Dermis microvascular lymphatic vessel endothelial cell (primary cell): ENCODE results near the gene ROBO2. TPM values are rescaled to one million over a fixed set of nuclear protein-coding genes. Genes with fewer than 3 reads are reported as not detected.

ENCODE experiments used
- DNase-seq, 2 donors: peaks; one replicate each; pipeline versions ENCODE4 v3.0.0 to v3.0.0-alpha.2; 2010; ENCODE audit warnings: low read depth in 2 of 2
- total RNA-seq: library from RNA; depleted of rRNA; stranded (reverse); fragments of >200 nt; gene quantifications from 2 replicates; pipeline ENCODE4 v1.2.1, GENCODE V29; 2014

ROBO2 gene
- under 0.01 TPM in 1 of 2 replicates, not detected in the other for total RNA-seq

GRCh38 chr3:77039606-77040171, at the start of gene ROBO2:
TSS of gene ROBO2 (plus strand) at chr3:77040099. CDS start at chr3:77040786, 687 bp downstream.
- DNase-seq: no peak

DNA sequence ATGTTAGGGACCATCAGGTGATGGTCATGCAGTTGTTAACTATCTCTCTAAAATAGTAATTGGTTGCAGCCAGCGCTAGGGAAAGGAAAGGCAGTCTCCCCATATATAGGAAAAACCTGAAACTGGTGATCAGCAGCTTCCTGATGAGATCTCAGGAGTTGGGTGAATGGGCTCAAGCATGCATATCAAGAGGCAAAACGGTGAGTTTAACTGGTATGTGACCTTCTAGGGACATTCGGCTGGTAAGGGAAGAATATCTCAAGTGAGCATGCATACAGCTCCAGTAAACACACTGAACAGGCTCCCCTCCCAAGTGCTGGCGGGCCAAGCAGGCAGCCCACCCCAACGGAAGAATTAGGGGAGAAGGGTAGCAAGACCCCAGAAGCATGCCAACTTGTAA, 49.3 kb upstream of the ROBO2 start:
- no peak for DNase-seq

DNA sequence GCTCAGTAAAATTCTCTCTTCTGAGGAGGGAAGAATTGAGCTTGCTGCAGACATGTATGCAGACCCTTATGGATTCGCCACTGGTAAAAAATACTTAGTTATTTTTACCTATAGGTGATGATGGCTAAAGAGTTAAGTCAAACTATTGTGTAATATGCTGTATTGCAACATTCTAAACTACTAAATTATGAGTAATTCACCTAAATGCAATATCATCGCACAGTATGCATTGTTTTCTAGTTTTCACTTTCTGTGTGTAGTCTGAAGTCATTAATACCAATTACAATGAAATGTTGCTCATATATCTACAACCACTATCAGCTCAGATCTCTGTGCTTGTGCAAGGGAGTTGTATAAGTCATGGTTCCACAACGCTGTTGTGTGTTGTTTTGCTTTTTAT, 48.7 kb upstream of the ROBO2 start:
- DNase-seq: no peak

DNA sequence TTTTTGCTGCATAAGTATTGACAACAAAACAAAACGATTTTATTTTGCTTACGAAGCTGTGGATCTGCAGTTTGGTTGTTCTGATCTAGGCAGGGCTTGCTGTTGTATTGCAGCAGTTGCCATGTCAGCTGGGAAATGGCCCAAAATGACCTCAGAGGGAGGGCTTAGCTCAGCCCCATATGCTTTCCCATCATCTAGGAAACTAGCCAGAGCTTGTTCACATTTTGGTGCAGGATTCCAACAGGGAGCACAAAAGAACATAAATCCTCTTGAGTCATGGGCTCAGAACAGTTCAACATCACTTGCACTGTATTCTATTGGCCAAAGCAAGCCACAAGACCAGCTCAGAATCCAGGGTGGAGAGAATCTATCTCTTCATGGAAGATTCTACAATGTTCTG, 42.2 kb upstream of the ROBO2 start:
- no peak for DNase-seq

DNA sequence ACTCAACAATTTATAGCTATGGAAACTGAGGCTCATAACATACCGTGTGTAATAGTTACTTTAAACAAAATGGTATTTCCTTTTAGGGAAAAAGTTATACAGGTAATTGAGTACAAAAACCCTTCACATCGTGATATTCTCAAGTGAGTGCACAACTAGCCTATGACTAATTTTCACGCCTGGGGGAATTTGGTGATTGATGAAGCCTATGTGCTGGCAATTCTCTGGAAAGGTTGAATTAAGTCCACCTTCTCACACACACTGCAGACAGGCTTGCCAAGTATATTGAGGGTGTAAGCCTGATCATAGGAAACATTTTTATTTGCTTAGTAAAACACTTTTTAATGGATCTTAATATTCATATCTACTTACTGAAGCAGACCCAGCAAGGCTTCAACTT, 41.3 kb upstream of the ROBO2 start:
- DNase-seq: no peak

- DNase-seq: no peak
Observed at GRCh38 chr3:77001062-77001701, 38.7 kb upstream of the ROBO2 start.

DNA sequence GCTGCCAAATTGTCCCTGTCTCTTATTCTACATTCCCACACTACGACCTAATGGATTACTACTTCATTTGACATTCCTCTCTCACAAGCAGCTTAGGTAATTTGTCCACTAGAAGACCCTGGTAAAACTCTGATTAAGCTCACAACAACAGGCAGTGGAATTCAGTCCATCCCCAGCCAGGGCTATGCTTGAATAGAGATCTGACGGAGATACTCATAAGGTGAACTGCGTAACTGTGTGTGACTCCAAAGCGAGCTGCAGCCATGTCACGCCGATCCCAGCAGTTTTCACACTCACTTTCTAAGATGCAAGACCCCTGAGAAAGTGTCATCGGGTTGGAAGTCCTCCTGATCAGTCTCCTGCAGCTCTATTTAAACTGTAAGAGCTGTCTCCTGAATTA, 25.7 kb upstream of the ROBO2 start:
- no peak for DNase-seq

GRCh38 chr3:77025471-77025870, 14.4 kb upstream of the ROBO2 start:
- DNase-seq: no peak

GRCh38 chr3:77026904-77027634, 12.8 kb upstream of the ROBO2 start:
- no peak for DNase-seq

DNA sequence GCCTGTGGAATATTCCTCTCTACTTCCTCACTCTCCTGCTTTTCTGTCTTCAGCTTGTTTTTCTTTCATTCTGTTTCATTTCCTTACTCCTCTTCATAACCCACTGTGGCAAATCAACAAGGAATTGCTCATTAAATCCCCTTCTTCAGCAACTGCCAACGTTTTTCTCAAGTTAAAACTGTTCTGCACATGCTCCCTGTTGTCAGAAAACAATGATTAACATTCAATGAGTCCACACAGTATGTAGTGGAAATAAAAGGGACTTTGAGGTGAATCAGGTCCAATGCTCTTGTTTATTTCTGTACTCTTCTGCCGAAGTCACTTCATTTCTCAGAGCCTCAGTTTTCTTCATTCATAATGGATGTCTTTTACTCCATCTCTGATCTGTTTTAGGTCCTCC, 11.9 kb upstream of the ROBO2 start:
- no peak for DNase-seq

GRCh38 chr3:77038468-77038929, 1.4 kb upstream of the ROBO2 start:
- DNase-seq: peak; percentile 10 to 73

DNA sequence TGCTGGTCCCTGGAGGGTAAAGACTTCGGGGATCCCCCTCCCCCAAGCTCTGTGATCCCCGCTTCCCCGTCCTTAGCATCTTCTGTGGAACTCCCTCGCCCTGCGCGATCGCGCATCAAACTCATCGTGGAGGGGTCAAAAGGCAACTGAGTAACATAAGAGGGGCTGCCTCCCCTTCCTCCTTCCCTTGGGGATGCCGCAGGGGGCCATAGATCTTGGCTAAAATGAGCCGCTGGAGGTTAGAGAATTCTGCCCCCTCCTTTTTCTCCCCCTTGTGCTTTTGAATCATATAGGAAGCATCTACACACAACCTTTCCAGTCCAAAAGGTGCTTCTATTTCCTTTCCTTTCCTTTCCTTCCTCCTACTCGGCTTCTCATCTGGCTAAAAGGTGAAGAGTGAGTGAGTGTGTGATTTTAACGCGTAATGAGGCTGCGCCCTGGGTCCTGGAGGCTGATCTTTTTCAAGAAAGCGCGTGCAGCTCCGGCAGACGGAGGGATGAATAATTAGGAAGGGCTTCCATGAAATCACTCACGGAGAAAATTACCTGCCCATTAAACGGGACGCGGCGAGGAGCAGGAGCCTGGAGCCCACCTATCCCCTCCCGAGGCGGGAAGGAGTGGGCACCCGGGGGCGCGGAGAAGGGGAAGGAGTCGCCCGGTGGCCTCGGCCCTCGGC, 831 bp upstream of the ROBO2 start:
- DNase-seq: no peak

DNA sequence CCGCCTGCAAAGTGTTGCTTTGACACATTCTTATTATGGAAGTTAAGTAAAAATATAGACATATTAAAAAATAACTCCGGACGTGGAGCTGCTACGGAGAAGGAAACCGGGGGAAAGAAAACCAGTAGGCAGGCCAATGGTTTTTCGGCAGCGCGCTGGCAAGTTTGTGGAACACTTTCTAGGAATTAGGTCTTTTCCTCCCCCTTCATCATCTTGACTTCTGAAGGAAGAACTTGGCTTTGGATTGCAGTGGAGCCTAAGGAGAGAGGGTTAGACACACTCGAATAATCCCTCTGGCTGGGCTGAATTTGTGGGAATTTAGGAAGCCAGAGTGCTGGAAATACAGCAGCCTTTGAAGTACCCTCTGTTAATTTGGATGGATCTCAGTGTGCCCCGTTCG, 317 bp downstream of the ROBO2 start:
- no peak for DNase-seq

- DNase-seq: no peak
Observed at GRCh38 chr3:77040926-77041722, 1.2 kb downstream of the ROBO2 start.

DNA sequence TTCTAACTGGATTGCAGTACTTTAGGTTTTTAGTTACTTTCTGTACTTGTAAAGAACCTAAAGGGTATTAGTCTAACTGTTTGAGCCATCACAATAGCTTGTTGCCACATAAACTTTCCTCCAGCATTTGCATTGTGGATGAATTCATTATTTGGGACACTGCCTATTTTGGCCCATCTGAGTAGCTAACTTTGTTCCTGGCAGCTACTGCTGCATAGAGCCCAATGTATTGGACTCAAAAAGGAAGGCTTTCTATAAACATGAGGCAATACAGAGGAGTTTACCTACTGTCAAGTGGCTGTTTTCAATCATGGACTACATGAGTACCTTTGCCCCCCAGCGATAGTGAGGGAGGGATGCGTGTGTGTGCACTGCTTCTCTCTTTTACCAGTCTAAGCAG, 1.9 kb downstream of the ROBO2 start:
- no peak for DNase-seq

DNA sequence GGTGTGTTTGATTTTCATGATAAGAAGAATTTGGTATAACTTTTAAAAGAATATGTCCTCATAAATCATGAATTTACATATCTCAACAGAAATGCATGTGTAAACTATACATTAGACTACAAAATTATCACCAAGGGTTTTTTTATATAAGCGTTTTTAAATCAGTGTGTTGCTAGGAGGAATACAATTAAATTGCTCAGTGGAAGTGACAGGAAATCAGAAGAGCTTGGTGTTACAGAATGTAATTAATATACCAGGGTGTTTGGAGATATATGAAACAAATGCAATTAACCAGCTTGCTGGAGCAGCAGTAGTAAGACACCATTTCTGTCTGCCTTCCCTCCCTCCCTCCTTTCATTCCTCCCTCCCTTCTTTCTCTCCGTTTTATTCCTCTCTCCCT, 2.4 kb downstream of the ROBO2 start:
- DNase-seq: no peak

GRCh38 chr3:77042882-77043281, 3.0 kb downstream of the ROBO2 start:
- DNase-seq: no peak

DNA sequence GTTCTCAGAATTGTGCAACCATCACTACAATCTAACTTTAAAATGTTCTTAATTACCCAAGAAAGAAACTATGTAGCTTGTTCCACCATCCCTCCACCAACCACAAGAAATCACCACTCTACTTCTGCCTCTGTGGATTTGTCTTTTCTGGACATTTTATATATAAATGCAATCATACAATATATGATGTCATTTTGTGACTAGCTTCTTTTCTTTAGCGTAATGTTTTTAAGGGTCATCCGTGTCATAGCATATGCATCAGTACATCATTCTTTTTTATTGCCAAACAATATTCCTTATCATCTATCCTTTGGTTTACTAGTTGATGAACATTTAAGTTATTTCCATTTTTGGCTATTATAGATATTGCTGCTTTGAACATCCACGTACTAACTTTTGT, 5.8 kb downstream of the ROBO2 start:
- DNase-seq: no peak

DNA sequence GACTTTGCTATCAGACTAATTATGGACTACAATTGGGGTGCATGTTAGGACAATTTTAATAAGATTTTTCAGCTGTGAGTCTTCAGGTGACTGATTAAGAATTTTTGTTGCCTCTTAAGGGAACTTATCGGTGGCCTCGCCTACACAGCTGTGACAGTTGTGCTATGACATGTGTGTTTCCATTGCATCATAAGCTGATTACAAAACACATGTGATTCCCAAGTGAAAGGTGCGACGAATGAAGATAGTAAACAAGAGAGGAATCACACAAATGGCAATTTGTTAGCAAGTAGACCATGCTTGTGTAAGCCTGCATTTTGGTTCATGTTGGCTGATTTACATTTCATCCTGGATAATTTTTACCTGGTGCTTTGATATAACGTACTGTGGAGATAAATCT, 8.3 kb downstream of the ROBO2 start:
- no peak for DNase-seq

DNA sequence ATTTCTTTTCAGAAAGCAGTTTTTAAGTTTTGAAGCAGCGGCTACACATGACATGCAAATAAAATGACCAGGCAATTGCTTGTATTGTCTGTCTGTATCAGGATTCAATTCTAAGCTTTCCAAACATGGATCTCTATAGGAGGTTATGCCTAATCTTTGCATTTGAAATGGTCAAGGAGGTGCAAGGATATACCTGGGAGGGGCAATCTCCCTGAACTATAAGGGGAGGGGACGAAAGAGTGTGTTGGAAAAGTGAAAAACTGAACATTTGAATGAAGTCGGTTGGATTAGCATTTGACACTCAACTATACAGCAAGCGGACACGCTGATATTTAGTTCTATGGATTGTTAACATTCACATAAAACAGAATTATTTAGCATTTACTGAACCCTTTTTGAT, 11.7 kb downstream of the ROBO2 start:
- no peak for DNase-seq

DNA sequence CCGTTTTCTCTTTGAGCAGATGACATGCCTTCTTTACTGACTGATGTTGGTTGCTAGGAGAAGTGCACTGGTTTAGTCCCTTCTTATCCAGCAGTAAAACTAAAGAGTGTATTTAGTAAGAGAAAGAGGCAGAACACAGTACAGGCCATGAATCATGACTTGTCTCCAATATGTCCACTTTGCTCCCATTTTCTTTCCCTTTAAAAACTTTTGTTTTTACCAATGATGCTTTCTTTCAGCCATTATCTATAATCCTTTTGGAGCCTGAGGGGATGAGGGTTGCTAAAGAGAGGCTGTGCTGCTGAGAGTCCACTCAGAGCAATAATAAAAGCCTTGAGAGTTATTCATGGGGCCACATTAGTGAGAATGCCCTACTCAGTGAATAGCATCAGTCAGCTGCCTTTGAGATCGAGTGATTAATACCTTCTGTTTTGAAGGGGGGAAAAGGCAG, 12.2 kb downstream of the ROBO2 start:
- no peak for DNase-seq
